SK-N-SH treated with all-trans-retinoic acid at 6 μM for 48 hours (cell line): ENCODE measurements around the gene GRIA4.

Experiments used
- ATAC-seq: fragments of 200-7000 bp; cut with Tn5 transposase; 3 replicates; pipeline ENCODE4 v1.9.1; 2020; ENCODE audit warnings: mild to moderate bottlenecking, moderate library complexity
- BACH2 ChIP-seq: fragments of 250-450 bp; sonication (Bioruptor Pico); IDR thresholded peaks from 2 replicates; pipeline ENCODE4 v1.9.0; 2021; ENCODE audit warnings: mild to moderate bottlenecking, borderline replicate concordance
- CSDC2 ChIP-seq: fragments of 250-450 bp; sonication (Bioruptor Pico); IDR thresholded peaks from 2 replicates; pipeline ENCODE4 v1.5.0; 2020; ENCODE audit warnings: mild to moderate bottlenecking, moderate library complexity
- ESRRG ChIP-seq: fragments of 250-450 bp; sonication (Bioruptor Pico); IDR thresholded peaks from 2 replicates; pipeline ENCODE4 v1.6.1; 2021; ENCODE audit warnings: mild to moderate bottlenecking
- GLIS3 ChIP-seq: fragments of 250-450 bp; sonication (Bioruptor Pico); IDR thresholded peaks from 2 replicates; pipeline ENCODE4 v1.5.0; 2020; ENCODE audit warnings: mild to moderate bottlenecking, moderate library complexity
- ISL1 ChIP-seq: fragments of 250-450 bp; sonication (Bioruptor Pico); IDR thresholded peaks from 2 replicates; pipeline ENCODE4 v2.1.2; 2022; ENCODE audit warnings: mild to moderate bottlenecking, moderate library complexity
- PPARA ChIP-seq: fragments of 250-450 bp; sonication (Bioruptor Pico); IDR thresholded peaks from 2 replicates; pipeline ENCODE4 v1.5.0; 2020; ENCODE audit warnings: mild to moderate bottlenecking, borderline replicate concordance
- RARB ChIP-seq: fragments of 250-450 bp; sonication (Bioruptor Pico); IDR thresholded peaks from 2 replicates; pipeline ENCODE4 v1.8.0; 2021; ENCODE audit warnings: mild to moderate bottlenecking, moderate library complexity
- TCF4 ChIP-seq: fragments of 250-450 bp; sonication (Bioruptor Pico); IDR thresholded peaks from 2 replicates; pipeline ENCODE4 v1.8.0; 2021; ENCODE audit warnings: mild to moderate bottlenecking, moderate library complexity, borderline replicate concordance
- TOX ChIP-seq: fragments of 250-450 bp; sonication (Bioruptor Pico); IDR thresholded peaks from 2 replicates; pipeline ENCODE4 v1.8.0; 2021; ENCODE audit warnings: mild to moderate bottlenecking, moderate library complexity, borderline replicate concordance
- ZC3H10 ChIP-seq: fragments of 250-450 bp; sonication (Bioruptor Pico); IDR thresholded peaks from 2 replicates; pipeline ENCODE4 v1.5.1; 2021; ENCODE audit warnings: mild to moderate bottlenecking, moderate library complexity
- ZFP3 ChIP-seq: fragments of 250-450 bp; sonication (Bioruptor Pico); IDR thresholded peaks from 2 replicates; pipeline ENCODE4 v1.5.0; 2020; ENCODE audit warnings: mild to moderate bottlenecking, moderate library complexity
- ZFP30 ChIP-seq: fragments of 450-650 bp; formaldehyde crosslinking; IDR thresholded peaks from 2 replicates; pipeline ENCODE4 v1.5.0; 2022; ENCODE audit warnings: mild to moderate bottlenecking, moderate library complexity
- ZNF565 ChIP-seq: fragments of 450-650 bp; formaldehyde crosslinking; conservative IDR thresholded peaks from 2 replicates; pipeline ENCODE4 v1.5.0; 2020; ENCODE audit warnings: low read depth, mild to moderate bottlenecking, moderate library complexity
- ZNF70 ChIP-seq: fragments of 450-650 bp; formaldehyde crosslinking; IDR thresholded peaks from 2 replicates; pipeline ENCODE4 v1.5.0; 2020; ENCODE audit warnings: mild to moderate bottlenecking, moderate library complexity
- ZNF8 ChIP-seq: fragments of 450-650 bp; formaldehyde crosslinking; IDR thresholded peaks from 2 replicates; pipeline ENCODE4 v1.5.0; 2020; ENCODE audit warnings: mild to moderate bottlenecking, moderate library complexity
- TF ChIP-seq, protein P1 (sequence below): fragments of 250-450 bp; sonication (Bioruptor Pico); IDR thresholded peaks from 2 replicates; pipeline ENCODE4 v1.5.1; 2020; ENCODE audit warnings: low read depth, mild to moderate bottlenecking, moderate library complexity
- TF ChIP-seq, protein P2 (sequence below): fragments of 250-450 bp; sonication (Bioruptor Pico); IDR thresholded peaks from 2 replicates; pipeline ENCODE4 v1.8.0; 2020; ENCODE audit warnings: mild to moderate bottlenecking, moderate library complexity, borderline replicate concordance
- TF ChIP-seq, protein P3 (sequence below): fragments of 250-450 bp; sonication (Bioruptor Pico); IDR thresholded peaks from 2 replicates; pipeline ENCODE4 v1.8.0; 2021; ENCODE audit warnings: low read depth, mild to moderate bottlenecking, moderate library complexity, borderline replicate concordance
- TF ChIP-seq, protein P4 (sequence below): fragments of 250-450 bp; sonication (Bioruptor Pico); IDR thresholded peaks from 2 replicates; pipeline ENCODE4 v1.5.1; 2021; ENCODE audit warnings: mild to moderate bottlenecking, moderate library complexity
- TF ChIP-seq, protein P5 (sequence below): fragments of 250-450 bp; sonication (Bioruptor Pico); IDR thresholded peaks from 2 replicates; pipeline ENCODE4 v1.5.0; 2020; ENCODE audit warnings: mild to moderate bottlenecking, moderate library complexity

GRIA4 gene

DNA sequence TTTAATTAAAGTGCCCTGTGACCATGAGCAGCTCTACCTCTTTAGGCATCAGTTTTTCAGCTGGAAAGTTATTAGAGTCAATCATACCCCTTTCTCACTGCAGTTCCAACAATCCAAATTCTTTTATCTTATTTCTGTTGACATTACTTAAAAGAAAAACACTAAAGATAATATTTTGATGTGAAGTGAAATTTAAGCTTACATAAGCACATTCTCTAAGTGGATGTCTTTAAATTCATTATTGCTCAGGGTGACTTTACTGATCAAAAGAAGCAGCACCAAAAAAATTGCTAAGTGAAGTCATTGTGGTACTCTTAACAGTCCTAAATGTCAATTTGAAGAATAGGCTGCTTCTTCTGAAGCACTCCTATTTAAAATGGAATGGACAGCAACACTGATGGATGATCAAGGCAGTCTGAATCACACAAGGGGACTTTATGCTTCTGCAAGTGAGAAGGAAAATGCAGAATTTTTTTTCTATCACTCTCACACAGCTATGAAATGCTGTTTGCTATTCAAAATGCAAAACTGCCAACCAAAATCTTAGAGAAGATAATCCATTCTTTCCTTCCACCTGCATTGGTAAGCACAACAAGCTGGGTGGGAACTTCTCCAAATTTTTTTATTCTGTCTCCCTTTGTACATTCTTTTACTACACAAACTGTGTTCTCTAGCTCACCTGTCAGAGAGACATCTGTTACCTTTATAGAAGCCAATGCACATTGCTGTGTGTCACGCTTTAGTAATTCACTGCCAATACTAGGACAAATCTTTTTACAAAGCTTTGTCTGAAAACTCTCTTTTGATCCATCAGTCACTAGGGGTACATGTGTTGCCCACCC, 179.9 kb downstream of the GRIA4 start:
- no peak for TF ChIP-seq ZFP3
- TF ChIP-seq, protein P1, sequence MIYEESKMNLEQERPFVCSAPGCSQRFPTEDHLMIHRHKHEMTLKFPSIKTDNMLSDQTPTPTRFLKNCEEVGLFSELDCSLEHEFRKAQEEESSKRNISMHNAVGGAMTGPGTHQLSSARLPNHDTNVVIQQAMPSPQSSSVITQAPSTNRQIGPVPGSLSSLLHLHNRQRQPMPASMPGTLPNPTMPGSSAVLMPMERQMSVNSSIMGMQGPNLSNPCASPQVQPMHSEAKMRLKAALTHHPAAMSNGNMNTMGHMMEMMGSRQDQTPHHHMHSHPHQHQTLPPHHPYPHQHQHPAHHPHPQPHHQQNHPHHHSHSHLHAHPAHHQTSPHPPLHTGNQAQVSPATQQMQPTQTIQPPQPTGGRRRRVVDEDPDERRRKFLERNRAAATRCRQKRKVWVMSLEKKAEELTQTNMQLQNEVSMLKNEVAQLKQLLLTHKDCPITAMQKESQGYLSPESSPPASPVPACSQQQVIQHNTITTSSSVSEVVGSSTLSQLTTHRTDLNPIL (CRISPR knock-in tag) = no peak
- no peak for TF ChIP-seq BACH2
- TF ChIP-seq, protein P2, sequence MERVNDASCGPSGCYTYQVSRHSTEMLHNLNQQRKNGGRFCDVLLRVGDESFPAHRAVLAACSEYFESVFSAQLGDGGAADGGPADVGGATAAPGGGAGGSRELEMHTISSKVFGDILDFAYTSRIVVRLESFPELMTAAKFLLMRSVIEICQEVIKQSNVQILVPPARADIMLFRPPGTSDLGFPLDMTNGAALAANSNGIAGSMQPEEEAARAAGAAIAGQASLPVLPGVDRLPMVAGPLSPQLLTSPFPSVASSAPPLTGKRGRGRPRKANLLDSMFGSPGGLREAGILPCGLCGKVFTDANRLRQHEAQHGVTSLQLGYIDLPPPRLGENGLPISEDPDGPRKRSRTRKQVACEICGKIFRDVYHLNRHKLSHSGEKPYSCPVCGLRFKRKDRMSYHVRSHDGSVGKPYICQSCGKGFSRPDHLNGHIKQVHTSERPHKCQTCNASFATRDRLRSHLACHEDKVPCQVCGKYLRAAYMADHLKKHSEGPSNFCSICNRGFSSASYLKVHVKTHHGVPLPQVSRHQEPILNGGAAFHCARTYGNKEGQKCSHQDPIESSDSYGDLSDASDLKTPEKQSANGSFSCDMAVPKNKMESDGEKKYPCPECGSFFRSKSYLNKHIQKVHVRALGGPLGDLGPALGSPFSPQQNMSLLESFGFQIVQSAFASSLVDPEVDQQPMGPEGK = no peak
- TF ChIP-seq ESRRG (CRISPR knock-in tag) = no peak
- TF ChIP-seq, protein P3, sequence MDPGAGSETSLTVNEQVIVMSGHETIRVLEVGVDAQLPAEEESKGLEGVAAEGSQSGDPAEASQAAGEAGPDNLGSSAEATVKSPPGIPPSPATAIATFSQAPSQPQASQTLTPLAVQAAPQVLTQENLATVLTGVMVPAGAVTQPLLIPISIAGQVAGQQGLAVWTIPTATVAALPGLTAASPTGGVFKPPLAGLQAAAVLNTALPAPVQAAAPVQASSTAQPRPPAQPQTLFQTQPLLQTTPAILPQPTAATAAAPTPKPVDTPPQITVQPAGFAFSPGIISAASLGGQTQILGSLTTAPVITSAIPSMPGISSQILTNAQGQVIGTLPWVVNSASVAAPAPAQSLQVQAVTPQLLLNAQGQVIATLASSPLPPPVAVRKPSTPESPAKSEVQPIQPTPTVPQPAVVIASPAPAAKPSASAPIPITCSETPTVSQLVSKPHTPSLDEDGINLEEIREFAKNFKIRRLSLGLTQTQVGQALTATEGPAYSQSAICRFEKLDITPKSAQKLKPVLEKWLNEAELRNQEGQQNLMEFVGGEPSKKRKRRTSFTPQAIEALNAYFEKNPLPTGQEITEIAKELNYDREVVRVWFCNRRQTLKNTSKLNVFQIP (CRISPR knock-in tag) = no peak
- TF ChIP-seq ZC3H10 = no peak
- TF ChIP-seq, protein P4, sequence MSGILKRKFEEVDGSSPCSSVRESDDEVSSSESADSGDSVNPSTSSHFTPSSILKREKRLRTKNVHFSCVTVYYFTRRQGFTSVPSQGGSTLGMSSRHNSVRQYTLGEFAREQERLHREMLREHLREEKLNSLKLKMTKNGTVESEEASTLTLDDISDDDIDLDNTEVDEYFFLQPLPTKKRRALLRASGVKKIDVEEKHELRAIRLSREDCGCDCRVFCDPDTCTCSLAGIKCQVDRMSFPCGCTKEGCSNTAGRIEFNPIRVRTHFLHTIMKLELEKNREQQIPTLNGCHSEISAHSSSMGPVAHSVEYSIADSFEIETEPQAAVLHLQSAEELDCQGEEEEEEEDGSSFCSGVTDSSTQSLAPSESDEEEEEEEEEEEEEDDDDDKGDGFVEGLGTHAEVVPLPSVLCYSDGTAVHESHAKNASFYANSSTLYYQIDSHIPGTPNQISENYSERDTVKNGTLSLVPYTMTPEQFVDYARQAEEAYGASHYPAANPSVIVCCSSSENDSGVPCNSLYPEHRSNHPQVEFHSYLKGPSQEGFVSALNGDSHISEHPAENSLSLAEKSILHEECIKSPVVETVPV (CRISPR knock-in tag) = no peak
- TF ChIP-seq RARB (CRISPR knock-in tag) = no peak
- no peak for TF ChIP-seq TCF4 (CRISPR knock-in tag)
- TF ChIP-seq, protein P5, sequence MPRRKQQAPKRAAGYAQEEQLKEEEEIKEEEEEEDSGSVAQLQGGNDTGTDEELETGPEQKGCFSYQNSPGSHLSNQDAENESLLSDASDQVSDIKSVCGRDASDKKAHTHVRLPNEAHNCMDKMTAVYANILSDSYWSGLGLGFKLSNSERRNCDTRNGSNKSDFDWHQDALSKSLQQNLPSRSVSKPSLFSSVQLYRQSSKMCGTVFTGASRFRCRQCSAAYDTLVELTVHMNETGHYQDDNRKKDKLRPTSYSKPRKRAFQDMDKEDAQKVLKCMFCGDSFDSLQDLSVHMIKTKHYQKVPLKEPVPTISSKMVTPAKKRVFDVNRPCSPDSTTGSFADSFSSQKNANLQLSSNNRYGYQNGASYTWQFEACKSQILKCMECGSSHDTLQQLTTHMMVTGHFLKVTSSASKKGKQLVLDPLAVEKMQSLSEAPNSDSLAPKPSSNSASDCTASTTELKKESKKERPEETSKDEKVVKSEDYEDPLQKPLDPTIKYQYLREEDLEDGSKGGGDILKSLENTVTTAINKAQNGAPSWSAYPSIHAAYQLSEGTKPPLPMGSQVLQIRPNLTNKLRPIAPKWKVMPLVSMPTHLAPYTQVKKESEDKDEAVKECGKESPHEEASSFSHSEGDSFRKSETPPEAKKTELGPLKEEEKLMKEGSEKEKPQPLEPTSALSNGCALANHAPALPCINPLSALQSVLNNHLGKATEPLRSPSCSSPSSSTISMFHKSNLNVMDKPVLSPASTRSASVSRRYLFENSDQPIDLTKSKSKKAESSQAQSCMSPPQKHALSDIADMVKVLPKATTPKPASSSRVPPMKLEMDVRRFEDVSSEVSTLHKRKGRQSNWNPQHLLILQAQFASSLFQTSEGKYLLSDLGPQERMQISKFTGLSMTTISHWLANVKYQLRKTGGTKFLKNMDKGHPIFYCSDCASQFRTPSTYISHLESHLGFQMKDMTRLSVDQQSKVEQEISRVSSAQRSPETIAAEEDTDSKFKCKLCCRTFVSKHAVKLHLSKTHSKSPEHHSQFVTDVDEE (CRISPR knock-in tag) = no peak
- no peak for TF ChIP-seq ZNF8
- TF ChIP-seq ISL1 (CRISPR knock-in tag) = no peak
- no peak for TF ChIP-seq CSDC2
- no peak for TF ChIP-seq TOX (CRISPR knock-in tag)
- TF ChIP-seq ZNF565 (CRISPR knock-in tag) = no peak
- no peak for TF ChIP-seq PPARA (CRISPR knock-in tag)
- no peak for TF ChIP-seq GLIS3 (CRISPR knock-in tag)
- no peak for TF ChIP-seq ZNF70 (CRISPR knock-in tag)
- TF ChIP-seq ZFP30 (CRISPR knock-in tag) = no peak
- ATAC-seq = no peak

DNA sequence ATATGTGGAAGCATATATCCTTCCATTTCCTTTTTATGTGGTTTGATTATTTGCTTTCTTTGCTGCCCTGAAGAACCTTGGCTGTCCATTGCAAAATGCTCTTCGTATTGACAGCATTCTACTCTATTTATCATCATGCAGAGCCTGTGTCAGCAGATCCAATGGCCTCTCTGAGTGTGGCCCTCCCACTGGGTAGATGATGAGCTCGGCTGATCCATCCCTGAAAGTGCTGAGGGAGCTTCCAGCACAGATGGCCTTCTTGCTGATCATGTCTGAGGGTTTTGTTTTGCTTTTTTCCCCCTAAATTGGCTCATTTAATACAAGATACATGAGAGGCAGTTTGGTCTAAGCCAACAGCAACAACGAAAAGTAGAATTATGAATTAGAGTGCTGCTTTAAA, 181.0 kb downstream of the GRIA4 start:
- ATAC-seq = no peak

More for the DNA sequence above, 181.0 kb downstream of the GRIA4 start:
- TF ChIP-seq CSDC2 (no peak), ZNF70 (CRISPR knock-in tag) (no peak), ISL1 (CRISPR knock-in tag) (no peak), TCF4 (CRISPR knock-in tag) (no peak), ZC3H10 (no peak)
- TF ChIP-seq, protein P1 (CRISPR knock-in tag) = no peak
- TF ChIP-seq, protein P3 (CRISPR knock-in tag) = no peak
